ENCODE measurements around the gene CDK14. TPM values are rescaled to one million over a fixed set of nuclear protein-coding genes. Genes with fewer than 3 reads are reported as not detected.
A peak's percentile ranks its signal among the peaks of the same experiment; 100 is the strongest.

CDK14 gene
- total RNA-seq, 1 experiment from 2014 or later: 14.1 TPM

DNA sequence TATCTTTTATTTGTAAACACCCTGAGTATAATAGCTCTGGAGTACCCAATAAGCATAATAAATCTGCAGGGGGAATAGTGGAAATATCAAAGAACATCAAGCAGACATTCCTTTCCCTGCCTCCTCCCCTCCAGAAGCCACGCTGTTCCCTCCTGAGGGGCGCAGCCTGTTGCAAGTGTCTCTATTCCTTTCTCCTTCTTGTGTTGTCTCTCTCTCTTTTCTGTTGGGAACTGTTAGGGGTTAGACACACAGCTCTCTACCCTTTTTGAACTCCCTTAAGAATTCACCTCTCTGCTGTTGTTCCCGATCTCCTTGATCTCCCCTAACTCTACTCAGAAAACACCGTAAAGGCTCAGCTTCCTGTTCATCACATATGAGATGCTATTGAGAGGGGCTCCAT, 490.1 kb downstream of the CDK14 start:
- no peak for DNase-seq (ENCODE audit: low read depth)

GRCh38 chr7:91088156-91088555, 492.0 kb downstream of the CDK14 start:
- no peak for DNase-seq (ENCODE audit: low read depth)

GRCh38 chr7:91088691-91089090, 492.6 kb downstream of the CDK14 start:
- no peak for DNase-seq (ENCODE audit: low read depth)

- peak; percentile 21 for DNase-seq (ENCODE audit: low read depth)
Measured at GRCh38 chr7:91089382-91089963, 493.4 kb downstream of the CDK14 start.

- no peak for DNase-seq (ENCODE audit: low read depth)
Measured at GRCh38 chr7:91090684-91091083, 494.6 kb downstream of the CDK14 start.

DNA sequence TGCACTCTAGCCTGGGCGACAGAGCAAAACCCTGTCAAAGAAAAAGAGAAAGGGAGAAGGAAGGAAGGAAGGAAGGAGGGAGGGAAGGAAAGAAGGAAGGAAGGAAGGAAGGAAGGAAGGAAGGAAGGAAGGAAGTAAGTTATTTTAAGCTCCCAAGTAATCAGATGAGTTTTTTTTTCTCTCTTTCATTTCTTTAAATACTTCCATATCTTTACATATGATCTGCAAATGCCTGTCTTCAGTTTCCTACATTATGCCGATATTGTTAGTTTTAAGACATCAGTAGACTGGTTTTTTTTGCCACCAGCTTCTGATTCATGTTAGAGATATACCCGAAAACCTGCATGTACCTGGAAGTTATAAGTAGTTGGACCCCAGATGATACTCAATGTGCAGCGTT, 495.5 kb downstream of the CDK14 start:
- no peak for DNase-seq (ENCODE audit: low read depth)

DNA sequence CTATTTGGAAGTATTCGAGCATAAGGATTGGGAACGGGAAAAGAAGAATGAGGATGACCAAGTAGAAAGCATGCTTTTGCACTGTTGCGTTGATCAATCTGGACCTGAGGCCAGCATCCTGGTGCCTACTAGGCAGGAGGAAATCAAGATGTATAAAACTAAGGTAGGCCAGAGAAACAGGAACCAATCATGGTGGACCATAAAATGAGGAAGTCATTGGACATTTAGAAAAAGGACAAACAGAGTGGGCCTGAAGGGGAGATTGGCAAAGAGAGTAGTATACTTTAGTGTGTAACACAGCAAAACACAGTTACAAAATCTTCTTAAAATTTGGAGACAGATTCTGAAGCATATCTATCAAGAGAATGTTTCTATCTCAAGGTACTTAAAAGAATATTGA, 497.1 kb downstream of the CDK14 start:
- no peak for DNase-seq (ENCODE audit: low read depth)

DNA sequence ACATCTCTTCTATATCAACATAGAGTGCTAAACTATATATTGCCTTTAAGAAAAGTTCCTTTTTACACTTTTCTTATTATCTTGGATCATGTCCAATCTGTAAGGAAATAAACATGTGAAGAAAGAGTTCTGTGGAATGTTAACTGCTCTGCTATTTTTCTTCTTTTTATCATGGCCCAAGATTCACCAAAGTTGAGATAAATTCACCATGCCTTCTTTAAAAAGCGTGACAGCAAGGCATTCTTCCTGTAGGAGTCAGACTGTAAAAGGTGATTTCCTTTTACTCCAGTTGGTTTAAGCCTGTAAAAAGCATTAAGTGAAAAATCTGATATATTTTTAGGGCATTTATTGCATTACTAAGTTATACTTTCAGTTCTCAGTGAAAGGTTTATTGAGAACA, 502.4 kb downstream of the CDK14 start:
- no peak for DNase-seq (ENCODE audit: low read depth)

GRCh38 chr7:91103363-91103762, 507.2 kb downstream of the CDK14 start:
- no peak for DNase-seq (ENCODE audit: low read depth)

- DNase-seq (ENCODE audit: low read depth): no peak
Measured at GRCh38 chr7:91107460-91107859, 511.3 kb downstream of the CDK14 start.

- no peak for DNase-seq (ENCODE audit: low read depth)
Measured at GRCh38 chr7:91109200-91109599, 513.1 kb downstream of the CDK14 start.

DNA sequence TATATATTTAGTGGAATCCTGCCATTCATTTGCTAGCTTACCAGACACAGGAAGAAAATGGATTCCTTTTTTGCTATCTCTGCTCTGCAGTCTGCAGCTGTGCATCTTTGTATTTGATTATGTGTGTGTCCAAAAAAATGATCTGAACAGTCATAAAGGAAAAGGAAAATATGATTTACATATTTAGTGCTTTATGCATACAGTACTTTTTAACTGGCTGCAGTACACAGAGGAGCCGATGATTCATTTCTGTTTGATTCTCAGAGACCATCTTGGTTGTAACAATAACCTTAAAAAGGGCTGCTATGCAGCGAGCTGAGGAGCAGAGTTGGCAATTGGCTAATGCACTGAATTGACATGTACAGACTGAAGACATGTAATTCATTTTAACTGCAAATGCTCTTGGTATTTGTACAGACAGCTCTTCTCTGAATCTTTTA, 516.8 kb downstream of the CDK14 start:
- no peak for DNase-seq (ENCODE audit: low read depth)

DNA sequence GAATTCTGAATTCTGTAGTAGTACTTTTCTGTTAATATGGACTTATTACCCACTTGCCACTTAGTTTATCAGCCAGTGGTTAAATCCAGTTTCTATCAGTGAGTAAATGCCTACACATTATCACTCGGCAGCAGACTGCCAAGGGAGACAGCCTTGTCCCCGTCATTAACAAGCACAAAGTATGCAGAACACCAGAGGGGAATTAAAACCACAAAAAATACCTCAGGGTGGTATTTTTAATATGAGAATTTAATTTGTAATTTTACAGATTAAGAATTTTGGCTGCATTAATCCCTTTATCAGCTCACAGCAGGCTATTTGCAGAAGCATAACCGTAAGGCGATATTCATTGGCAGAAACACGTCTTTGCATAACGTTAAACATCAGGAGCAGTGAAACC, 518.1 kb downstream of the CDK14 start:
- no peak for DNase-seq (ENCODE audit: low read depth)

- DNase-seq (ENCODE audit: low read depth): no peak
Measured at GRCh38 chr7:91126762-91127161, 530.6 kb downstream of the CDK14 start.

- no peak for DNase-seq (ENCODE audit: low read depth)
Measured at GRCh38 chr7:91127325-91127724, 531.2 kb downstream of the CDK14 start.

DNA sequence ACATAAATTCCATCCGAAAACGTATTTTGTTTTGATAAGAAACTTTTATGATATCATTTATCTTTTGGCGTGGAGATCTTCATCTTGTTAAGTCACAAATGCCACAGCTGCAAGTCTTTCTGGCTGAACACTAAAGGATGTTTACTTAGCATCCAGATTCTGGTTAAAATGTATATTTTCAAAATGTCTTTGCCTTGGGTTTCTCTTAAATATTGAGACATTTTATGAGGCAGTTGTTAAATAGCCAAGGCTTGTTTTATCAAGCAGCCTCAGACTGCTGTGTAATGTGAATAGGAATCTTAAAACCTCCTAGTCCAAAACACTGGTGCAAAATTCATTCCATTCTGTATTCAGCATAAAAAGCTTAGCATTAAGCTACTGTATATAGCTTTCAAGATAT, 531.8 kb downstream of the CDK14 start:
- no peak for DNase-seq (ENCODE audit: low read depth)

DNA sequence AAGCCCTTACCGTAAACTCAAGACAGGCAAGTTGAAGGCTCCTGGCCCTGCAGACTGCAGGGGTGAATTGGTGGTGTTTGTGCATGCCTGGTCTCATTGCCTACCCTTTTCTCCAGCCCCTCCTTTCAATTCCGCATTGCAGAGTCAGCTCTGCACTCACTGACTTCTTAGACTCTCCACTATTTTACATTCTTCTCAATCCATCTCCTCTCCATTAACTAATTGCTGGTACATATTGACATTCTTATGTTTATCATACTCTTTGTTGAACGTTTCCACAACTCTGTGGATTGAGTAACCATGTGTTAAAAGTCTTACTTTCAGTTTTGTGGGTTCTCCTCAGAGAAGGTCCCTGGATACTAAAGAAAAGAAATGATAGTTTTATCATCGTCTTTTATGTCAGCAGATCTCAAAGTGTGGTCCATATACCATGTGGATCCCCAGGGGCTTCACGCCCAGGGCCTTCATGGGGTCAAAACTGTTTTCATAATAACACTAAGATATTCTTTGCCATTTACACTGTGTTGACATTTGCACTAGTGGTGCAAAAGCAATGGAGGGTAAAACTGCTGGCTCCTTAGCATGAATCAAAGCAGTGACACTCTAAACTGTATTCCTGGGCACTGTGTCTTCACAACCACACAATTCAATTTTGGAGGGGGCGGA, 532.7 kb downstream of the CDK14 start:
- no peak for DNase-seq (ENCODE audit: low read depth)

DNA sequence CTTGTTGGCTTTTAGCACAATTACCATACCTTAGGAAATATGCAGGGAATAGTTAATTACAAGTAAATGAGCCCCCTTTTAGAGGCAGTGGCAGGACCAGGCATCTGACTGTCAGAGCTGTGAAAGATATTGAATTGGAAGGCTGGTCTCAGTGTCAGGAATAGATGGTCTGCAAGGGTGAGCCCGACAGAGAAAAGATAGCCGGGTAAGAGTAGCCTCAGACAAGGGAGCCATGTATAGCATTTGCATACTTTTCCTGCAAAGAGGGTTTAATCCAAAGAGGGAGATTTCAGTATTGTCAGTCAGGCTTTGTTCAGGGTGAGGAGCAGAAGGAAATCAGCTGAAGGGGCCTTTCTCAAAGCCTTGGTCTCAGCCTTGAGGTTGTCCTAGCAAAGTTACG, 539.2 kb downstream of the CDK14 start:
- no peak for DNase-seq (ENCODE audit: low read depth)

GRCh38 chr7:91135703-91136430, 539.7 kb downstream of the CDK14 start:
- DNase-seq (ENCODE audit: low read depth): no peak

GRCh38 chr7:91137153-91137787, 541.1 kb downstream of the CDK14 start:
- no peak for DNase-seq (ENCODE audit: low read depth)

- no peak for DNase-seq (ENCODE audit: low read depth)
Measured at GRCh38 chr7:91137788-91138368, 541.8 kb downstream of the CDK14 start.

- DNase-seq (ENCODE audit: low read depth): no peak
Measured at GRCh38 chr7:91140286-91140685, 544.2 kb downstream of the CDK14 start.
